Liver (tissue), 9 donors: ENCODE measurements around the gene ACOT8. TPM values are rescaled to one million over a fixed set of nuclear protein-coding genes. Genes with fewer than 3 reads are reported as not detected.

Experiments
- DNase-seq: peaks from one replicate; pipeline ENCODE4 v3.0.0-alpha.2; 2017; ENCODE audit warnings: low spot score
- H3K27ac ChIP-seq, 2 donors: one replicate each; pipeline ENCODE4 v1.7.0; 2013; ENCODE audit warnings: inconsistent platforms in 2 of 2, low read length in 2 of 2, control low read depth in 1 of 2, low read depth in 1 of 2, mild to moderate bottlenecking in 1 of 2
- H3K27me3 ChIP-seq, 4 donors: one replicate each; pipeline versions ENCODE4 v1.6.1 to v1.7.0; 2013; ENCODE audit warnings: low read length in 3 of 4, inconsistent platforms in 1 of 4, mild to moderate bottlenecking in 1 of 4, moderate library complexity in 1 of 4; ENCODE audit not compliant: control insufficient read depth in 4 of 4, insufficient read depth in 4 of 4
- H3K36me3 ChIP-seq, 4 donors: one replicate each; pipeline versions ENCODE4 v1.6.1 to v1.7.0; 2013; ENCODE audit warnings: low read length in 3 of 4, mild to moderate bottlenecking in 3 of 4, low read depth in 1 of 4, moderate library complexity in 1 of 4; ENCODE audit not compliant: control insufficient read depth in 4 of 4, insufficient read depth in 3 of 4
- H3K4me1 ChIP-seq, 4 donors: one replicate each; pipeline versions ENCODE4 v1.6.1 to v1.7.0; 2013; ENCODE audit warnings: low read length in 3 of 4, mild to moderate bottlenecking in 3 of 4, moderate library complexity in 1 of 4; ENCODE audit not compliant: control insufficient read depth in 4 of 4, insufficient read depth in 4 of 4
- H3K4me3 ChIP-seq, 3 donors: one replicate each; pipeline versions ENCODE4 v1.6.1 to v1.7.0; 2013; ENCODE audit warnings: low read length in 3 of 3, control low read depth in 1 of 3, low read depth in 1 of 3, mild to moderate bottlenecking in 1 of 3
- H3K9ac ChIP-seq, 2 donors: one replicate each; pipeline ENCODE4 v1.7.0; 2013; ENCODE audit warnings: low read length in 2 of 2, mild to moderate bottlenecking in 2 of 2, moderate library complexity in 2 of 2, control low read depth in 1 of 2, low read depth in 1 of 2
- H3K9me3 ChIP-seq, 4 donors: one replicate each; pipeline versions ENCODE4 v1.6.1 to v1.7.0; 2013; ENCODE audit warnings: low read length in 3 of 4; ENCODE audit not compliant: control insufficient read depth in 4 of 4
- ATF3 ChIP-seq: IDR thresholded peaks from 2 replicates; pipeline ENCODE4 v1.6.1; 2016; ENCODE audit warnings: antibody characterized with exemption
- EGR1 ChIP-seq, 2 donors: IDR thresholded peaks; 2 replicates each; pipeline ENCODE4 v1.6.1; 2016 to 2018; ENCODE audit warnings: antibody characterized with exemption in 2 of 2, low read depth in 2 of 2
- FOXA1 ChIP-seq: IDR thresholded peaks from 2 replicates; pipeline ENCODE4 v1.6.1; 2016; ENCODE audit warnings: antibody characterized with exemption
- FOXA2 ChIP-seq: IDR thresholded peaks from 2 replicates; pipeline ENCODE4 v1.6.1; 2016; ENCODE audit warnings: antibody characterized with exemption
- GABPA ChIP-seq, 2 donors: IDR thresholded peaks in 1 of 2; conservative IDR thresholded peaks in 1 of 2; 2 replicates each; pipeline ENCODE4 v1.6.1; 2016; ENCODE audit warnings: antibody characterized with exemption in 2 of 2, mild to moderate bottlenecking in 1 of 2, moderate library complexity in 1 of 2
- HNF4A ChIP-seq, 2 donors: conservative IDR thresholded peaks; 2 replicates each; pipeline ENCODE4 v1.6.1; 2016; ENCODE audit warnings: antibody characterized with exemption in 2 of 2, mild to moderate bottlenecking in 2 of 2
- JUND ChIP-seq, 2 donors: IDR thresholded peaks; 2 replicates each; pipeline ENCODE4 v1.6.1; 2016; ENCODE audit warnings: antibody characterized with exemption in 2 of 2
- NR2F2 ChIP-seq: IDR thresholded peaks from 2 replicates; pipeline ENCODE4 v1.6.1; 2016; ENCODE audit warnings: antibody characterized with exemption
- RAD21 ChIP-seq, 2 donors: IDR thresholded peaks; 2 replicates each; pipeline ENCODE4 v1.6.1; 2016; ENCODE audit warnings: antibody characterized with exemption in 2 of 2, mild to moderate bottlenecking in 2 of 2
- REST ChIP-seq: IDR thresholded peaks from 2 replicates; pipeline ENCODE4 v1.6.1; 2016; ENCODE audit warnings: antibody characterized with exemption, mild to moderate bottlenecking
- RXRA ChIP-seq, 2 donors: IDR thresholded peaks; 2 replicates each; pipeline ENCODE4 v1.6.1; 2017 to 2018; ENCODE audit warnings: antibody characterized with exemption in 2 of 2, mild to moderate bottlenecking in 1 of 2
- SP1 ChIP-seq: IDR thresholded peaks from 2 replicates; pipeline ENCODE4 v1.6.1; 2018; ENCODE audit warnings: antibody characterized with exemption, mild to moderate bottlenecking
- TAF1 ChIP-seq: conservative IDR thresholded peaks from 2 replicates; pipeline ENCODE4 v1.6.1; 2016; ENCODE audit warnings: antibody characterized with exemption, mild to moderate bottlenecking
- YY1 ChIP-seq: IDR thresholded peaks from 2 replicates; pipeline ENCODE4 v1.6.1; 2016; ENCODE audit warnings: antibody characterized with exemption, mild to moderate bottlenecking
- WGBS: extraction: QIAGEN DNeasy Blood & Tissue Kit; methylation state at CpG from one replicate; pipeline ENCODE4 v1.1.7; 2013; 5-methylcytosine and 5-hydroxymethylcytosine counted together
- polyA plus RNA-seq, 2 donors: library from polyadenylated mRNA; stranded (reverse) in 1 of 2; unstranded in 1 of 2; fragments of 200-250 nt in 1 of 2; fragments of >200 nt in 1 of 2; fragmentation: Nextera tagmentation in 1 of 2; extraction: Ambion mirVana in 1 of 2; gene quantifications; one replicate each; pipeline versions ENCODE4 v1.2.1 to v1.2.3, GENCODE V29; 2013 to 2015
- total RNA-seq, 2 donors: library from RNA; depleted of rRNA; stranded (reverse); fragments of >200 nt; gene quantifications; one replicate each; pipeline ENCODE4 v1.2.3, GENCODE V29; 2014
- TF ChIP-seq, protein P1 (sequence below): IDR thresholded peaks from 2 replicates; pipeline ENCODE4 v1.6.1; 2016; ENCODE audit warnings: antibody characterized with exemption
- TF ChIP-seq, protein P2 (sequence below): IDR thresholded peaks from 2 replicates; pipeline ENCODE4 v1.6.1; 2016; ENCODE audit warnings: antibody characterized with exemption
- donor health status: healthy.
- donor health status: healthy.
- donor health status: healthy.
- donor health status: healthy.
- donor health status: healthy.

The ACOT8 gene
- total and polyA plus RNA-seq, 4 donors = 24.4 to 27.1 (median 24.5) TPM

- H3K36me3 ChIP-seq = peaks cover 6 to 15% (median 11%) of the 10 kb centered on the region in 4 donors
- no peak for DNase-seq
- no peaks in the 10 kb centered on the region for H3K27me3 ChIP-seq
- H3K4me1 ChIP-seq = no peaks in the 10 kb centered on the region
- H3K9ac ChIP-seq = no peak overlapping the region
- no peaks in the 10 kb centered on the region for H3K9me3 ChIP-seq
- no peak overlapping the region for H3K4me3 ChIP-seq
- TF ChIP-seq FOXA1 (no peak), JUND (IDR thresholded peaks at IDR 0.05) (no peak), FOXA2 (no peak), RAD21 (IDR thresholded peaks at IDR 0.05) (no peak), TAF1 (no peak), REST (no peak), GABPA (IDR thresholded peaks at IDR 0.05 in 1 of 2, conservative IDR thresholded peaks at IDR 0.05 in 1 of 2) (no peak), EGR1 (IDR thresholded peaks at IDR 0.05; ENCODE audit: low read depth in 2 of 2) (no peak), YY1 (no peak), HNF4A (conservative IDR thresholded peaks at IDR 0.05) (no peak), SP1 (no peak), NR2F2 (no peak)
- TF ChIP-seq, protein P1, sequence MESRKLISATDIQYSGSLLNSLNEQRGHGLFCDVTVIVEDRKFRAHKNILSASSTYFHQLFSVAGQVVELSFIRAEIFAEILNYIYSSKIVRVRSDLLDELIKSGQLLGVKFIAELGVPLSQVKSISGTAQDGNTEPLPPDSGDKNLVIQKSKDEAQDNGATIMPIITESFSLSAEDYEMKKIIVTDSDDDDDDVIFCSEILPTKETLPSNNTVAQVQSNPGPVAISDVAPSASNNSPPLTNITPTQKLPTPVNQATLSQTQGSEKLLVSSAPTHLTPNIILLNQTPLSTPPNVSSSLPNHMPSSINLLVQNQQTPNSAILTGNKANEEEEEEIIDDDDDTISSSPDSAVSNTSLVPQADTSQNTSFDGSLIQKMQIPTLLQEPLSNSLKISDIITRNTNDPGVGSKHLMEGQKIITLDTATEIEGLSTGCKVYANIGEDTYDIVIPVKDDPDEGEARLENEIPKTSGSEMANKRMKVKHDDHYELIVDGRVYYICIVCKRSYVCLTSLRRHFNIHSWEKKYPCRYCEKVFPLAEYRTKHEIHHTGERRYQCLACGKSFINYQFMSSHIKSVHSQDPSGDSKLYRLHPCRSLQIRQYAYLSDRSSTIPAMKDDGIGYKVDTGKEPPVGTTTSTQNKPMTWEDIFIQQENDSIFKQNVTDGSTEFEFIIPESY = no peak
- TF ChIP-seq, protein P2, sequence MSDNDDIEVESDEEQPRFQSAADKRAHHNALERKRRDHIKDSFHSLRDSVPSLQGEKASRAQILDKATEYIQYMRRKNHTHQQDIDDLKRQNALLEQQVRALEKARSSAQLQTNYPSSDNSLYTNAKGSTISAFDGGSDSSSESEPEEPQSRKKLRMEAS = no peak
- WGBS = 53% methylated on average over 1 of the region's 1 CpG
- no peak overlapping the region for H3K27ac ChIP-seq
These were observed 16.4 kb upstream of the ACOT8 start for GRCh38 chr20:45873409-45874103.

- Histone ChIP-seq H3K9me3 (no peaks in the 10 kb centered on the region), H3K27ac (no peak overlapping the region), H3K4me3 (no peak overlapping the region), H3K27me3 (no peaks in the 10 kb centered on the region), H3K36me3 (peaks cover under 1 to 9% (median 6%) of the 10 kb centered on the region in 4 donors), H3K4me1 (no peaks in the 10 kb centered on the region), H3K9ac (no peak overlapping the region)
- WGBS = 96% methylated on average over 4 of the region's 4 CpGs
- TF ChIP-seq RAD21 (IDR thresholded peaks at IDR 0.05) (no peak), RXRA (IDR thresholded peaks at IDR 0.05) (no peak), JUND (IDR thresholded peaks at IDR 0.05) (no peak), GABPA (IDR thresholded peaks at IDR 0.05 in 1 of 2, conservative IDR thresholded peaks at IDR 0.05 in 1 of 2) (no peak), HNF4A (conservative IDR thresholded peaks at IDR 0.05) (no peak), ATF3 (no peak), FOXA1 (no peak), YY1 (no peak), EGR1 (IDR thresholded peaks at IDR 0.05; ENCODE audit: low read depth in 2 of 2) (no peak)
- TF ChIP-seq, protein P2 = no peak
- DNase-seq = no peak
These were observed 15.4 kb upstream of the ACOT8 start for GRCh38 chr20:45872626-45873025.
